ENCODE results near the gene KLHL17.

KLHL17 gene

GRCh38 chr1:923131-923990, 37.0 kb upstream of the KLHL17 start, which contains the start of gene SAMD11:
SAMD11 (plus strand) TSS chr1:923923; CDS start chr1:924432, 509 bp downstream.
- DNase-seq, result peak; percentile 34

- DNase-seq, result no peak
Measured at GRCh38 chr1:923991-924655, 36.3 kb upstream of the KLHL17 start.

- DNase-seq, result no peak
Measured at GRCh38 chr1:924656-925560, 35.5 kb upstream of the KLHL17 start.

GRCh38 chr1:925561-926421, 34.6 kb upstream of the KLHL17 start:
- no peak for DNase-seq

- no peak for DNase-seq
Measured at GRCh38 chr1:927234-927633, 33.1 kb upstream of the KLHL17 start.

- DNase-seq, result no peak
Measured at GRCh38 chr1:927748-928147, 32.6 kb upstream of the KLHL17 start.

- no peak for DNase-seq
Measured at GRCh38 chr1:928825-929661, 31.3 kb upstream of the KLHL17 start.

- no peak for DNase-seq
Measured at GRCh38 chr1:929712-930632, 30.4 kb upstream of the KLHL17 start.

GRCh38 chr1:930633-931138, 29.7 kb upstream of the KLHL17 start:
- no peak for DNase-seq

- DNase-seq, result no peak
Measured at GRCh38 chr1:931380-932172, 28.8 kb upstream of the KLHL17 start.

GRCh38 chr1:932173-932510, 28.2 kb upstream of the KLHL17 start:
- no peak for DNase-seq

- DNase-seq, result no peak
Measured at GRCh38 chr1:932776-933602, 27.4 kb upstream of the KLHL17 start.

GRCh38 chr1:933603-933940, 26.8 kb upstream of the KLHL17 start:
- no peak for DNase-seq

- no peak for DNase-seq
Measured at GRCh38 chr1:934991-935750, 25.2 kb upstream of the KLHL17 start.

GRCh38 chr1:935751-936231, 24.6 kb upstream of the KLHL17 start:
- no peak for DNase-seq

- DNase-seq, result no peak
Measured at GRCh38 chr1:936348-937264, 23.8 kb upstream of the KLHL17 start.

Data from GOT3 (cell line).